GM12891 (cell line): ENCODE data around the gene RAPGEF5.

Experiments
- PAX5 ChIP-seq: IDR thresholded peaks from 2 replicates; pipeline ENCODE4 v1.6.1; 2011; ENCODE audit warnings: low read length, moderate library complexity, mild to moderate bottlenecking; ENCODE audit not compliant: insufficient read depth, severe bottlenecking
- POLR2A ChIP-seq: IDR thresholded peaks from 2 replicates; pipeline ENCODE4 v1.6.1; 2011; ENCODE audit warnings: low read depth, low read length, control low read depth
- POLR2AphosphoS5 ChIP-seq: IDR thresholded peaks from 2 replicates; pipeline ENCODE4 v1.6.1; 2011; ENCODE audit warnings: low read depth, low read length, control low read depth
- SPI1 ChIP-seq: IDR thresholded peaks from 2 replicates; pipeline ENCODE4 v1.6.1; 2011; ENCODE audit warnings: low read depth, low read length, control low read depth

DNA sequence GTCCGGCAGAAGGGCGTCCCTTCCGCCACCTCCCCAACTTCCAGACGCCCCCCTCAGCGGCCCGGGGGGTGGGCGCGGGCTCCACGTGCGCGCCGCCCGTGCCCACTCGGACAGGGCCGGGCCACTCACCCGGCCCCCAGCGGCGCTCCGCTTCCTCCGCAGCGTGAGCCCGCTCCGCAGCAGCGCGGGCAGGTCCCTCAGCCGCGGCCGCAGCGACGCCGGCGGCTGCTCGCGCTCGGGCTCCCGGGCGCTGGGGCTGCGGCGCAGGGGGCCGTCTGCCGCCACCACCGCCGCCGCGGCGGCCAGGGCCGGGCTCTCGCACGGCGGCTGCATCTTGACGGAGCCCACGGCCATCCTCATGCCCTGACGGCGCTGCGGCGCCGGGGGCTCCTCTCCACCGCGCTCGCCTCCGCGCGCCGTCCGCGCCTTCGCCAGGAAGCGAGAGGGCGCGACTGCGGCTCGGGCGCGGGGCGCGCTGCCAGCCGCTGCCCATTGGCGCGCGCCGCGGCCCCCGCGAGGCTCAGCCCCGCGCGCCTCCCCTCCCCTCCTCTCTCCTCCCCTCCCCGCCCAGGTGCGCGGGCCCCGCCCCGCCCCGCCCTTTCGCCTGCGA lies at the start of gene RAPGEF5:
- TF ChIP-seq POLR2A (no peak), POLR2AphosphoS5 (no peak), SPI1 (no peak), PAX5 (no peak)
